Activated CD8-positive, alpha-beta memory T cell treated with anti-CD3 and anti-CD28 coated beads for 1 hour (primary cell): ENCODE measurements around the gene EFHD1.
"Not testable (repeated sequence)": the region's sequence is repeated elsewhere in the genome, so short reads cannot be mapped to it uniquely, and the experiment has no call there.

Source experiments
- DNase-seq, 2 donors: peaks; one replicate each; pipeline ENCODE4 v3.0.0-alpha.2; 2020; ENCODE audit warnings: low read depth in 1 of 2; ENCODE audit errors: extremely low read depth in 1 of 2

The EFHD1 gene

GRCh38 chr2:232689152-232689910 lies 55.9 kb downstream of the EFHD1 start:
- no peak for DNase-seq

GRCh38 chr2:232691117-232691516 lies 57.7 kb downstream of the EFHD1 start:
- DNase-seq, result not testable (repeated sequence)

GRCh38 chr2:232693344-232693743 lies 59.9 kb downstream of the EFHD1 start:
- no peak for DNase-seq

GRCh38 chr2:232696609-232697058 lies 63.2 kb downstream of the EFHD1 start:
- no peak for DNase-seq

GRCh38 chr2:232697059-232697806 lies 63.8 kb downstream of the EFHD1 start, which contains the start of gene GIGYF2:
Gene GIGYF2 (plus strand): TSS chr2:232697331. CDS start chr2:232735198, 37,867 bp downstream.
- peak; percentile 76 to 90 for DNase-seq

- DNase-seq, result no peak
These were observed 64.4 kb downstream of the EFHD1 start for GRCh38 chr2:232697807-232698110.

GRCh38 chr2:232698556-232699091 lies 65.2 kb downstream of the EFHD1 start:
- DNase-seq, result no peak

GRCh38 chr2:232699110-232699509 lies 65.7 kb downstream of the EFHD1 start:
- no peak for DNase-seq

- no peak for DNase-seq
These were observed 66.8 kb downstream of the EFHD1 start for GRCh38 chr2:232700154-232700553.

- no peak for DNase-seq
These were observed 73.7 kb downstream of the EFHD1 start for GRCh38 chr2:232707076-232707475.

GRCh38 chr2:232713505-232713904 lies 80.1 kb downstream of the EFHD1 start:
- DNase-seq, result no peak

- DNase-seq, result no peak
These were observed 81.6 kb downstream of the EFHD1 start for GRCh38 chr2:232714969-232715368.

- not testable (repeated sequence) for DNase-seq
These were observed 86.7 kb downstream of the EFHD1 start for GRCh38 chr2:232720056-232720455.

GRCh38 chr2:232721261-232721660 lies 87.9 kb downstream of the EFHD1 start:
- DNase-seq, result no peak

GRCh38 chr2:232721882-232722281 lies 88.5 kb downstream of the EFHD1 start:
- DNase-seq, result no peak

GRCh38 chr2:232723027-232723426 lies 89.6 kb downstream of the EFHD1 start:
- no peak for DNase-seq

GRCh38 chr2:232728785-232729184 lies 95.4 kb downstream of the EFHD1 start:
- no peak for DNase-seq

- DNase-seq, result no peak
These were observed 98.1 kb downstream of the EFHD1 start for GRCh38 chr2:232731470-232731869.
